Mucosa of rectum (tissue), 2 donors: Measurements from ENCODE around the gene MFAP3L.

Experiments used
- H3K27ac ChIP-seq, 2 donors: one replicate each; pipeline ENCODE4 v1.7.0; 2013; ENCODE audit warnings: inconsistent platforms in 2 of 2, low read depth in 2 of 2, low read length in 2 of 2
- H3K27me3 ChIP-seq, 2 donors: one replicate each; pipeline ENCODE4 v1.7.0; 2013; ENCODE audit warnings: low read length in 2 of 2; ENCODE audit not compliant: control insufficient read depth in 2 of 2, insufficient read depth in 2 of 2
- H3K36me3 ChIP-seq, 2 donors: one replicate each; pipeline ENCODE4 v1.7.0; 2013; ENCODE audit warnings: low read length in 2 of 2; ENCODE audit not compliant: control insufficient read depth in 2 of 2, insufficient read depth in 2 of 2
- H3K4me1 ChIP-seq, 2 donors: one replicate each; pipeline ENCODE4 v1.7.0; 2013; ENCODE audit warnings: low read length in 2 of 2, mild to moderate bottlenecking in 1 of 2; ENCODE audit not compliant: control insufficient read depth in 2 of 2, insufficient read depth in 2 of 2
- H3K4me3 ChIP-seq, 2 donors: one replicate each; pipeline ENCODE4 v1.7.0; 2013; ENCODE audit warnings: low read length in 2 of 2
- H3K9ac ChIP-seq, 2 donors: one replicate each; pipeline ENCODE4 v1.7.0; 2013; ENCODE audit warnings: low read length in 2 of 2, low read depth in 1 of 2, mild to moderate bottlenecking in 1 of 2
- H3K9me3 ChIP-seq, 2 donors: one replicate each; pipeline ENCODE4 v1.7.0; 2013; ENCODE audit warnings: low read length in 2 of 2; ENCODE audit not compliant: control insufficient read depth in 2 of 2
- donor health status: healthy.
- donor health status: Normal muscosa, but diverticular disease.

Gene MFAP3L

GRCh38 chr4:170007113-170007512, 19.1 kb downstream of the MFAP3L start:
- no peaks in the 10 kb centered on the region for H3K4me1 ChIP-seq
- H3K9me3 ChIP-seq, result no peaks in the 10 kb centered on the region
- no peak overlapping the region for H3K9ac ChIP-seq
- no peak overlapping the region for H3K27ac ChIP-seq
- H3K4me3 ChIP-seq, result no peak overlapping the region
- H3K36me3 ChIP-seq, result no peaks in the 10 kb centered on the region
- no peaks in the 10 kb centered on the region for H3K27me3 ChIP-seq

GRCh38 chr4:170005472-170005871, 20.7 kb downstream of the MFAP3L start:
- Histone ChIP-seq H3K27me3 (no peaks in the 10 kb centered on the region), H3K4me3 (no peak overlapping the region), H3K9me3 (no peaks in the 10 kb centered on the region), H3K4me1 (no peaks in the 10 kb centered on the region), H3K27ac (no peak overlapping the region), H3K9ac (no peak overlapping the region), H3K36me3 (no peaks in the 10 kb centered on the region)

DNA sequence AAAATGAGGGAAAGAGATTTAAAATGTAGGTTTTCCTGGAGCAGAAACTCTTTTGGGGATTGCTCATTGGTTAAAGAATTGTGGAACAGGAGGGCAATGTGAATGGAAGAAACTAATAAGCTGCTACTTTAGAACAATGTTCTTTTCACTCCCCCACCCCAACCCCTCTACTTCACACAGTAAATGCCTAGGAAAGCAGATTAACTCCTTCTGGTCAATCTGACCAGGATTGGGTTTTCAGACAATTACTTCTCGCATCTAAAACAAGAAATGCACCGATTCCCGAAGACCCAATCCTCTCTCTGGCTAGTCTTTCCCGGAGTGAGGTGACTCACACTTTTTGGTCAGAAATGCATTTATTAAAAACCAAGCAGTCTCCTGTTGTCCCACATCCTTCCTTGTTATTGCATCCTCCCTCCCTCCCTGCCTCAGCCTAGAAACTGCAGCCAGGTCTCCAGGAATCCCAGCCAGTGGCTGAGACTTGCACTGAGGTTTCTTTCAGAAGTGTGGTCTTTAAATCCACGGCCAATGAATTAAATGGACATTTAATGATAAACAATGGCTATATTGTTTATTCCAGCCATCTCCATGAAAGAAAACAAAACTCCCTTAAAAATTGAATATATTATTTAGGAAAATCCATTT, 21.4 kb downstream of the MFAP3L start:
- Histone ChIP-seq H3K36me3 (no peaks in the 10 kb centered on the region), H3K27me3 (no peaks in the 10 kb centered on the region), H3K4me1 (no peaks in the 10 kb centered on the region), H3K9me3 (no peaks in the 10 kb centered on the region), H3K9ac (no peak overlapping the region), H3K27ac (no peak overlapping the region), H3K4me3 (no peak overlapping the region)

DNA sequence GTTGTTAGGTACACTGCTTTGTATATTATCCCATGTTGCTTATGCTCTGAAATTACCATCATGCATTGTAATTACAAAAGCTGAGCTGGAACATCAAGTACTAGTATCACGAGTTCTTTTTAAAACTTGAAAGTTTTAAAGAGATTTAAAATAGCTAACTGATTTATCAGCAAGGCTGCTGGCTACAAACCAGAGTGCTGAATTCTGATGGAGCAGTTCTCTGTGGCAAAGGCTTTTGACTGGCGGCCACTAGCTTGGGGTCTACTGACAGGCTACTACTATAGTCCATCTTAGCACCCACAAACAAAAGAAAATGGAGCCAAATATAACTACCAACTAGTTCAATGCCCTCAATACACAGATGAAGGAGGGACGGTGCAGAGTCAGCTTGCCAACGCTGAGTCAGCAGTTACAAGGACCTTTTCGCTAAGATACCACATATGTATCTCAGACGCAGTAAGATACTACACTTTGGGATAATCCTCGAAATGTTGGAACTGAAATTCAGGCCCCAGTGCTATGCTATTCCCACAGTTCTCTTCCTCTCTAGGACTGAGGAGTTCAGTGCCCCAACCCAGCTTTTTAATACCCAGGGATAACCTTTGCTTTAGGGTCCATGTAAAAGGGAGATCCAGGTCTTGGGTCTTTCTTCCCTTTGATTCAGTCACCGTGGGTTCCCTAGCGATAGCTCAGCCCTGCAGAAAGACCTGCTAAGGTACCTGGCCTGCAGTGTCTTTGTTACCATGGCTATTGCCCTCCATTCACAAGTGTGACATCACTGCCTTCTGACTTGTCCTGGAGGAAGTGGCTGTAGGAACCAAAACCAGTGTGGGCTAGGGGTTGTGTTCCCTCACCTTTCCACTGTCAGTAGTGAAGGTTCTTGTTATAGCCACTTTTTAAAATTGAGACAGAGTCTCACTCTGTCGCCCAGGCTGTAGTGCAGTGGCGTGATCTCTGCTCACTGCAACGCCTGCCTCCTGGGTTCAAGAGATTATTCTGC, 22.8 kb downstream of the MFAP3L start:
- Histone ChIP-seq H3K4me3 (no peak overlapping the region), H3K36me3 (no peaks in the 10 kb centered on the region), H3K4me1 (no peaks in the 10 kb centered on the region), H3K9me3 (no peaks in the 10 kb centered on the region), H3K27me3 (no peaks in the 10 kb centered on the region), H3K27ac (no peak overlapping the region), H3K9ac (no peak overlapping the region)

DNA sequence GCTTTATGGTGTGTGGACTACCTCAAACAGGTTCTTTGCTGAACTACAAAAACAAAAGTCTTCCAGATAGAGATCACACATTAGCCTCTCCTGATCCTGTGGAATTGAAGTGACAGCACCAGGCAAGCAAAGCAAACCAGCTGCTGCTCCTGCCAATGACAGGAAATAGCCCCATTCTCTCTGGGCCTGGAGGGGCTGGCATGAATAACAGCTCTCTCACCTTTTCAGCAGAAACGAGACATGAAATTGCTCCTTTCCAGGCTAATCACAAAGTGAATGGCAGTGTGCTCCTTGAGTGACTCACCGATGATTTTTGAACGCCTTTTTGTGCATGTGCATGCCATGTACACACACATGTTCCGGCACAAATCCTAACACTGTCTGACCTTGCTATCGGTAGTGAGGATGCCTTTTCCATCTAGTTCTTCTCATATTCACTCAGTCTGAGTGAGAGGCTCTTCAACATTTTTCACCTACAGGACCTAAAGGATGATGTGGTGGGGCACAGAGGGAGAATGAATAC, 24.4 kb downstream of the MFAP3L start:
- H3K4me3 ChIP-seq, result no peak overlapping the region
- no peak overlapping the region for H3K27ac ChIP-seq
- H3K27me3 ChIP-seq, result no peaks in the 10 kb centered on the region
- H3K9ac ChIP-seq, result no peak overlapping the region
- no peaks in the 10 kb centered on the region for H3K4me1 ChIP-seq
- no peaks in the 10 kb centered on the region for H3K36me3 ChIP-seq
- H3K9me3 ChIP-seq, result no peaks in the 10 kb centered on the region

DNA sequence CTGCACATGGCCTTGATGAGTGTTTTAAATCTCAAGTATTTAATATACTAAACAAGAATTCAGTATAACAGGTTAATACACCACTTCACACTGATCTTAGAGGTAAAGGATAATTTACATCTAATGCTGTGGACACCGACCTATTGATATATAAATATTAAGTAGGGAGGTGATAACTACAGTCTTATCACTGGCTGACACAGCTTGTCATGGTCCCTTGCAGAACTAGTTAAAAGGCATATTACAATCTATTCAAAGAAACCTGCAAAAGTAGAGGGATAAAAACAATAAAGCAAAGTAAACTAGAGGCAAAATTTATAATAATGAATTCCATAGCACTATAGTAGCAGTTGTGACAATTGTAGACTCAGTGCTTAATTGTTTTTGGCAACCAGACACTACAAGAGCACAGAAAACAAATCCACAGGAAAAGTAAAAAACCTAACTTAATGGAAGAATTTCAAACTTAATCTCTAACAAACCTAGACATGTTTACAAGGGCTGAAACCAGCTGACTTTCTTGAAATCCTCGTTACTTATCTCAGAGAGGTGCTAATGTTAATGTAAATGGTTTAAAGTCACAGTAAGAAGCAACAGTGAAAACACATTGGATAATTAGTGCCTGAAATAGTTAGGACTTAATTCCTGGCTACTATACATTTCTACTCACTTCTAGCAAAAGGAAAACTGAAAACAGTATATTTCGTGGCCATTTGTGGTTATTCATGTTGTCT, 25.0 kb downstream of the MFAP3L start:
- Histone ChIP-seq H3K9me3 (no peaks in the 10 kb centered on the region), H3K36me3 (no peaks in the 10 kb centered on the region), H3K27ac (no peak overlapping the region), H3K4me3 (no peak overlapping the region), H3K27me3 (no peaks in the 10 kb centered on the region), H3K9ac (no peak overlapping the region), H3K4me1 (no peaks in the 10 kb centered on the region)

DNA sequence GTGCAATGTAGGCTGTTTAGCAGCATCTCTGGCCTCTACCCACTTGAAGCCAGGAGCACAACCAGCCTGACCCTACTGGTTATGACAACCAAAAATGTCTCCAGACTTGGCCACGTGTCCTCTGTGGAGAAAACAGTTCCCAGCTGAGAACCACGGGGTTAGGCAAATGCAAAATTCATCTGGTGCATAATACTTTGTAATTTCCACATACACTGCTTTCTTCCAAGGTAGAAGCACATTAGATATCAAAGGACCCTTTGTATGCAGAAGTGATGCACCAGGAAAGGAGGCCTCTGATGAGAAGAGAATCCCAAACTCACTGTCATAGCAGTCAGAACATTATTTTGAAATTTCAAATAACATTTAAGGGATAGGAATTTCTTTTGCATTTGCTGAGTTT, 26.3 kb downstream of the MFAP3L start:
- H3K4me1 ChIP-seq, result no peaks in the 10 kb centered on the region
- H3K27ac ChIP-seq, result no peak overlapping the region
- H3K36me3 ChIP-seq, result no peaks in the 10 kb centered on the region
- H3K4me3 ChIP-seq, result no peak overlapping the region
- no peak overlapping the region for H3K9ac ChIP-seq
- no peaks in the 10 kb centered on the region for H3K27me3 ChIP-seq
- no peaks in the 10 kb centered on the region for H3K9me3 ChIP-seq

DNA sequence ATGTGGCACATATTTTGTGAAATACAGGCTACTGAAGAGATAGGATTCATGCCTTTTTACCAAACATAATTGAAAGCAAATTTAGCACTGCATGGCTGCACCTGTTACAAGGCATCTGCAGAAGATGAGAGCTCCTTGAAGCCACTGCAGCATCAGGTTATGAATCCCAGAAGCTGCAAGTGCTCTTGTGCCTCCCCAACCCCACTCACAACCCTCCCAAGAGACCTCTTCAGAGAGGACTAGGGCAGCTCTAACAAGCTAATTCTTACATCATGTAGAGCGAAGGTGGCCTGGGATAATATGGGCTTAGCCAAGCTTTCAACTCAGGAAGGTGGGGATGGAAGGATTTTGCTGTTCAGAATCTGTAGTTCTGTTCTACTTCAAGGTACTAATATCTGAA, 27.2 kb downstream of the MFAP3L start:
- H3K9ac ChIP-seq, result no peak overlapping the region
- no peak overlapping the region for H3K27ac ChIP-seq
- H3K4me1 ChIP-seq, result no peaks in the 10 kb centered on the region
- H3K27me3 ChIP-seq, result no peaks in the 10 kb centered on the region
- H3K9me3 ChIP-seq, result no peaks in the 10 kb centered on the region
- no peak overlapping the region for H3K4me3 ChIP-seq
- H3K36me3 ChIP-seq, result no peaks in the 10 kb centered on the region

DNA sequence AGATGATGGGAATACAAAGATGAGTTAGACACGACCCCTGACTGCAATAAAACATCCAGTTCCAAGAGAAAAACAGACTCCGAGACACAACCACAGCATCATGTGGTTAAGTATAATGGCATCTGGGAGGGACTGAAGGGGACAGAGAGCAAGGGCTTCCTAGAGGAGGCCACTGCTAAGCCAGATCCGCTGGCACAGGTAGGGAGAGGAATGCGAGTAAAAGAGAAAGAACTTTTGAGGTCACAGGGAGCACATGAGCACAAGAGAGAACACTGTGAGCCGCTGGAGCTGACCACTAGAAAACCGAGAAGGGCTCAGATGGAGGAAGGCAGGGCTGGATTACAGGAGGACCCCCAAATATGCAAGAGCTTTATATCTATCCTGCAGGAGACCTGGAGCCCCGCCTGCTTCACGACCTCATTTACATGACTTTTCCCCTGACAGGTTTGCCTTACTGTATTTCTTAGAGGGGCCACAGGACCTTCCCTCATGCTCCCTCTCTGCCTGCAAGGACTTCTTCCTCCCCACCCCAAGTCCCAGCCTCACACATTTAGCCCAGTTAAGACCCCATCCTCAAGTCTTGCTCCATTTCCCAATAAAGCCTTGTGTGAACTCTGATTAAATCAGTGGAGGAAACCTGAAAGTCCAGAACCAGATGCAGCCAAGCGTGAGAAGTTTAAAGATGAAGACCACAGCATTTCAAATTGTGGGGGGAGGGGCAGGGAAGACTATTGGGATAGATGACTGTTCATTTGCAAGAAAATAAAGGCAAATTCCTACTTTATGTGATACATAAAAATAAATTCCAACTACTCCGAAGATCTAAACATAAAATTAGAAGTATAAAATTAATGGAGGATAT, 29.6 kb downstream of the MFAP3L start:
- Histone ChIP-seq H3K36me3 (no peaks in the 10 kb centered on the region), H3K9me3 (no peaks in the 10 kb centered on the region), H3K27ac (no peak overlapping the region), H3K4me3 (no peak overlapping the region), H3K9ac (no peak overlapping the region), H3K27me3 (no peaks in the 10 kb centered on the region), H3K4me1 (no peaks in the 10 kb centered on the region)
